K562 (cell line): ENCODE results near the gene ADAM15. TPM values are rescaled to one million over a fixed set of nuclear protein-coding genes. Genes with fewer than 3 reads are reported as not detected.

Source experiments
- C11orf30 ChIP-seq: fragments of 450-650 bp; IDR thresholded peaks from 2 replicates; pipeline ENCODE4 v1.6.1; 2016; ENCODE audit warnings: low read depth, mild to moderate bottlenecking
- CTBP1 ChIP-seq: fragments of 450-650 bp; IDR thresholded peaks from 2 replicates; pipeline ENCODE4 v1.6.1; 2016; ENCODE audit warnings: borderline replicate concordance
- FOXJ2 ChIP-seq: fragments of 200-800 bp; sonication (Bioruptor generic); IDR thresholded peaks from 2 replicates; pipeline ENCODE4 v1.6.1; 2016; ENCODE audit warnings: missing genetic modification characterization, missing compliant biosample characterization
- JUND ChIP-seq, 2 experiments: IDR thresholded peaks; 2 replicates in 1 of 2; 3 replicates in 1 of 2; pipeline ENCODE4 v1.6.1; 2011; ENCODE audit warnings: borderline replicate concordance in 2 of 2, low read depth in 2 of 2, low read length in 2 of 2, improper control_type of control experiment in 1 of 2, missing biosample characterization in 1 of 2, missing genetic modification characterization in 1 of 2, missing genetic modification reagents in 1 of 2
- KLF1 ChIP-seq: fragments of 450-650 bp; IDR thresholded peaks from 2 replicates; pipeline ENCODE4 v1.6.1; 2016; ENCODE audit warnings: missing genetic modification characterization, missing compliant biosample characterization
- KLF10 ChIP-seq: fragments of 250-450 bp; sonication (Bioruptor Pico); IDR thresholded peaks from 2 replicates; pipeline ENCODE4 v1.6.1; 2021; ENCODE audit warnings: matching md5 sums
- MBD2 ChIP-seq: sonication (generic); IDR thresholded peaks from 2 replicates; pipeline ENCODE4 v1.6.1; 2016; ENCODE audit warnings: low read depth, borderline replicate concordance
- MTA3 ChIP-seq: fragments of 450-650 bp; formaldehyde crosslinking; IDR thresholded peaks from 2 replicates; pipeline ENCODE4 v1.6.1; 2017; ENCODE audit warnings: mild to moderate bottlenecking, borderline replicate concordance
- MYBL2 ChIP-seq, 2 experiments: fragments of 450-650 bp in 1 of 2; sonication (generic) in 1 of 2; formaldehyde crosslinking in 1 of 2; IDR thresholded peaks; 2 replicates each; pipeline versions ENCODE4 v1.6.1 to v1.8.1; 2017 to 2022; ENCODE audit warnings: borderline replicate concordance in 1 of 2, inconsistent platforms in 1 of 2, low read depth in 1 of 2, mild to moderate bottlenecking in 1 of 2, missing genetic modification reagents in 1 of 2, moderate library complexity in 1 of 2
- NFE2 ChIP-seq: IDR thresholded peaks from 2 replicates; pipeline ENCODE4 v1.6.1; 2014; ENCODE audit warnings: antibody characterized with exemption, low read depth
- NONO ChIP-seq, 2 experiments: fragments of 200-400 bp in 1 of 2; fragments of 450-650 bp in 1 of 2; formaldehyde crosslinking in 1 of 2; IDR thresholded peaks; 2 replicates each; pipeline ENCODE4 v1.6.1; 2017; ENCODE audit warnings: low read depth in 2 of 2, mild to moderate bottlenecking in 2 of 2, moderate library complexity in 2 of 2, low read length in 1 of 2
- POLR2B ChIP-seq: fragments of 450-650 bp; IDR thresholded peaks from 2 replicates; pipeline ENCODE4 v1.6.1; 2018; ENCODE audit warnings: low read depth; ENCODE audit not compliant: partially characterized antibody
- POLR2G ChIP-seq: fragments of 200-400 bp; formaldehyde crosslinking; IDR thresholded peaks from 2 replicates; pipeline ENCODE4 v1.6.1; 2017; ENCODE audit warnings: low read depth, mild to moderate bottlenecking, antibody characterized with exemption, low read length, moderate library complexity
- RB1 ChIP-seq: fragments of 450-650 bp; IDR thresholded peaks from 2 replicates; pipeline ENCODE4 v1.6.1; 2017; ENCODE audit warnings: low read depth, mild to moderate bottlenecking
- SPI1 ChIP-seq: IDR thresholded peaks from 2 replicates; pipeline ENCODE4 v1.6.1; 2011; ENCODE audit warnings: low read depth, low read length, control low read depth, borderline replicate concordance
- TAF15 ChIP-seq: fragments of 200-400 bp; formaldehyde crosslinking; IDR thresholded peaks from 2 replicates; pipeline ENCODE4 v1.6.1; 2017; ENCODE audit warnings: mild to moderate bottlenecking, low read depth, low read length, moderate library complexity
- ZFX ChIP-seq: sonication (generic); formaldehyde crosslinking; IDR thresholded peaks from 2 replicates; pipeline ENCODE4 v1.8.0; 2022; ENCODE audit warnings: mild to moderate bottlenecking, missing genetic modification reagents, moderate library complexity
- ZNF766 ChIP-seq: fragments of 200-800 bp; sonication (Bioruptor generic); conservative IDR thresholded peaks from 2 replicates; pipeline ENCODE4 v1.6.1; 2016; ENCODE audit warnings: missing genetic modification characterization, missing compliant biosample characterization
- polyA plus RNA-seq, 8 experiments: library from polyadenylated mRNA; depleted of rRNA in 4 of 8; stranded (reverse) in 5 of 8; unstranded in 3 of 8; fragments of >200 nt; fragmentation: Nextera tagmentation in 2 of 8; fragmentation: Illumina TruSeq in 1 of 8; extraction: Ambion mirVana in 2 of 8; extraction: Trizol in 1 of 8; gene quantifications; 2 replicates each; pipeline versions ENCODE4 v1.2.1 to v1.2.3, GENCODE V29; 2011 to 2014; ENCODE audit warnings: inconsistent platforms in 1 of 8, missing spikeins in 1 of 8
- total RNA-seq, 7 experiments: library from RNA; depleted of rRNA in 6 of 7; stranded (reverse); fragments of >200 nt in 6 of 7; fragmentation: Illumina TruSeq in 2 of 7; extraction: Trizol in 2 of 7; gene quantifications; 2 replicates each; pipeline versions ENCODE4 v1.2.1 to v1.2.3, GENCODE V29; 2011 to 2021; ENCODE audit warnings: low replicate concordance in 1 of 7
- TF ChIP-seq, protein P1 (sequence below), 2 experiments: IDR thresholded peaks; 2 replicates each; pipeline ENCODE4 v1.6.1; 2012; ENCODE audit warnings: improper control_type of control experiment in 2 of 2, low read depth in 2 of 2, low read length in 2 of 2, borderline replicate concordance in 1 of 2
- TF ChIP-seq, protein P2 (sequence below): fragments of 450-650 bp; IDR thresholded peaks from 2 replicates; pipeline ENCODE4 v1.7.1; 2018; ENCODE audit warnings: mild to moderate bottlenecking, low read depth; ENCODE audit not compliant: partially characterized antibody
- TF ChIP-seq, protein P3 (sequence below): fragments of 450-650 bp; IDR thresholded peaks from 2 replicates; pipeline ENCODE4 v1.6.1; 2014; ENCODE audit warnings: low read depth, mild to moderate bottlenecking, moderate library complexity, borderline replicate concordance

ADAM15 gene
- total and polyA plus RNA-seq, 9 of the 15 experiments (the other 6 are each of a cell fraction or from before 2014, with no cell fraction given), result 0.69 to 72.3 (median 32.8) TPM

DNA sequence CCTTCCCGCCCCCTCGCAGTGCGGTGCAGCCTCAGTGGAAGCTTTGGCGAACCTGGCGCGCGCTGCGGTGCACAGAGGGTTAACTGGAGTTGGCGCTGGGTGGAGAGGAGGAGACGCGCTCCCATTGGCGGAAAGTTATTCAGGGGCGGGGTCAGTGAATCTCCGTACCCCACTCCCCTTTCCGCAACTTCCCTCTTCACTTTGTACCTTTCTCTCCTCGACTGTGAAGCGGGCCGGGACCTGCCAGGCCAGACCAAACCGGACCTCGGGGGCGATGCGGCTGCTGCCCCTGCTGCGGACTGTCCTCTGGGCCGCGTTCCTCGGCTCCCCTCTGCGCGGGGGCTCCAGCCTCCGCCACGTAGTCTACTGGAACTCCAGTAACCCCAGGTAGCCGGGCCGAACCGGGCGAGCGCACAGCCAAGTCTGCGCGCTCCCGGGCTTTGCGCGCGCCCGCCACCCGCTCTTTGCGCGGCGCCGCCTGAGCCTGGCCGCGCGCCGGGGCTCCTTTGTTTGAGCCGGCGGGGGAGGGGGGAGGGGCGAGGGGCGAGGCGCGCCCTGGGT is 12.5 kb downstream of the ADAM15 start, which contains the start of gene EFNA4 (continued):
- TF ChIP-seq RB1 (peak; percentile 35; the same call in 1 of the 2 replicates), FOXJ2 (tag) (peak; percentile 71), TAF15 (no peak), JUND (IDR thresholded peaks at IDR 0.05; ENCODE audit: borderline replicate concordance, low read depth, low read length) (0 out of 2 replicates have a peak, but pooled peaks have one; percentile 2), JUND (tag; IDR thresholded peaks at IDR 0.05; ENCODE audit: borderline replicate concordance, low read depth, low read length) (no peak), POLR2B (peak; percentile 62), KLF1 (tag) (peak; percentile 49; the same call in 1 of the 2 replicates), SPI1 (0 out of 2 replicates have a peak, but pooled peaks have one; percentile 20), NFE2 (no peak), NONO (IDR thresholded peaks at IDR 0.05; ENCODE audit: low read depth in 2 of 2, low read length in 1 of 2) (0 out of 4 replicates have a peak, but pooled peaks of 1 of the 2 experiments have one; percentile 47), MBD2 (0 out of 2 replicates have a peak, but pooled peaks have one; percentile 22), ZFX (CRISPR knock-in tag) (peak; percentile 59), POLR2G (peak; percentile 84), CTBP1 (peak; percentile 80), ZNF766 (peak; percentile 79), MTA3 (peak; percentile 69; the same call in 1 of the 2 replicates), MYBL2 (IDR thresholded peaks at IDR 0.05; ENCODE audit: low read depth) (no peak), MYBL2 (CRISPR knock-in tag; IDR thresholded peaks at IDR 0.05; ENCODE audit: borderline replicate concordance) (no peak), C11orf30 (no peak), KLF10 (no peak)
- TF ChIP-seq, protein P1, sequence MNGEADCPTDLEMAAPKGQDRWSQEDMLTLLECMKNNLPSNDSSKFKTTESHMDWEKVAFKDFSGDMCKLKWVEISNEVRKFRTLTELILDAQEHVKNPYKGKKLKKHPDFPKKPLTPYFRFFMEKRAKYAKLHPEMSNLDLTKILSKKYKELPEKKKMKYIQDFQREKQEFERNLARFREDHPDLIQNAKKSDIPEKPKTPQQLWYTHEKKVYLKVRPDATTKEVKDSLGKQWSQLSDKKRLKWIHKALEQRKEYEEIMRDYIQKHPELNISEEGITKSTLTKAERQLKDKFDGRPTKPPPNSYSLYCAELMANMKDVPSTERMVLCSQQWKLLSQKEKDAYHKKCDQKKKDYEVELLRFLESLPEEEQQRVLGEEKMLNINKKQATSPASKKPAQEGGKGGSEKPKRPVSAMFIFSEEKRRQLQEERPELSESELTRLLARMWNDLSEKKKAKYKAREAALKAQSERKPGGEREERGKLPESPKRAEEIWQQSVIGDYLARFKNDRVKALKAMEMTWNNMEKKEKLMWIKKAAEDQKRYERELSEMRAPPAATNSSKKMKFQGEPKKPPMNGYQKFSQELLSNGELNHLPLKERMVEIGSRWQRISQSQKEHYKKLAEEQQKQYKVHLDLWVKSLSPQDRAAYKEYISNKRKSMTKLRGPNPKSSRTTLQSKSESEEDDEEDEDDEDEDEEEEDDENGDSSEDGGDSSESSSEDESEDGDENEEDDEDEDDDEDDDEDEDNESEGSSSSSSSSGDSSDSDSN (IDR thresholded peaks at IDR 0.05; ENCODE audit: borderline replicate concordance in 1 of 2, low read depth in 2 of 2, low read length in 2 of 2), result no peak
- TF ChIP-seq, protein P2, sequence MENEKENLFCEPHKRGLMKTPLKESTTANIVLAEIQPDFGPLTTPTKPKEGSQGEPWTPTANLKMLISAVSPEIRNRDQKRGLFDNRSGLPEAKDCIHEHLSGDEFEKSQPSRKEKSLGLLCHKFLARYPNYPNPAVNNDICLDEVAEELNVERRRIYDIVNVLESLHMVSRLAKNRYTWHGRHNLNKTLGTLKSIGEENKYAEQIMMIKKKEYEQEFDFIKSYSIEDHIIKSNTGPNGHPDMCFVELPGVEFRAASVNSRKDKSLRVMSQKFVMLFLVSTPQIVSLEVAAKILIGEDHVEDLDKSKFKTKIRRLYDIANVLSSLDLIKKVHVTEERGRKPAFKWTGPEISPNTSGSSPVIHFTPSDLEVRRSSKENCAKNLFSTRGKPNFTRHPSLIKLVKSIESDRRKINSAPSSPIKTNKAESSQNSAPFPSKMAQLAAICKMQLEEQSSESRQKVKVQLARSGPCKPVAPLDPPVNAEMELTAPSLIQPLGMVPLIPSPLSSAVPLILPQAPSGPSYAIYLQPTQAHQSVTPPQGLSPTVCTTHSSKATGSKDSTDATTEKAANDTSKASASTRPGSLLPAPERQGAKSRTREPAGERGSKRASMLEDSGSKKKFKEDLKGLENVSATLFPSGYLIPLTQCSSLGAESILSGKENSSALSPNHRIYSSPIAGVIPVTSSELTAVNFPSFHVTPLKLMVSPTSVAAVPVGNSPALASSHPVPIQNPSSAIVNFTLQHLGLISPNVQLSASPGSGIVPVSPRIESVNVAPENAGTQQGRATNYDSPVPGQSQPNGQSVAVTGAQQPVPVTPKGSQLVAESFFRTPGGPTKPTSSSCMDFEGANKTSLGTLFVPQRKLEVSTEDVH, result peak; percentile 69
- TF ChIP-seq, protein P3, sequence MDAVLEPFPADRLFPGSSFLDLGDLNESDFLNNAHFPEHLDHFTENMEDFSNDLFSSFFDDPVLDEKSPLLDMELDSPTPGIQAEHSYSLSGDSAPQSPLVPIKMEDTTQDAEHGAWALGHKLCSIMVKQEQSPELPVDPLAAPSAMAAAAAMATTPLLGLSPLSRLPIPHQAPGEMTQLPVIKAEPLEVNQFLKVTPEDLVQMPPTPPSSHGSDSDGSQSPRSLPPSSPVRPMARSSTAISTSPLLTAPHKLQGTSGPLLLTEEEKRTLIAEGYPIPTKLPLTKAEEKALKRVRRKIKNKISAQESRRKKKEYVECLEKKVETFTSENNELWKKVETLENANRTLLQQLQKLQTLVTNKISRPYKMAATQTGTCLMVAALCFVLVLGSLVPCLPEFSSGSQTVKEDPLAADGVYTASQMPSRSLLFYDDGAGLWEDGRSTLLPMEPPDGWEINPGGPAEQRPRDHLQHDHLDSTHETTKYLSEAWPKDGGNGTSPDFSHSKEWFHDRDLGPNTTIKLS, result peak; percentile 73; the same call in 1 of the 2 replicates
